Measurements from ENCODE around the gene DIPK1B. TPM values are rescaled to one million over a fixed set of nuclear protein-coding genes. Genes with fewer than 3 reads are reported as not detected.

DIPK1B gene
- polyA plus RNA-seq, 6 donors from 2014 or later, result 0.91 to 71.6 (median 15.1) TPM

DNA sequence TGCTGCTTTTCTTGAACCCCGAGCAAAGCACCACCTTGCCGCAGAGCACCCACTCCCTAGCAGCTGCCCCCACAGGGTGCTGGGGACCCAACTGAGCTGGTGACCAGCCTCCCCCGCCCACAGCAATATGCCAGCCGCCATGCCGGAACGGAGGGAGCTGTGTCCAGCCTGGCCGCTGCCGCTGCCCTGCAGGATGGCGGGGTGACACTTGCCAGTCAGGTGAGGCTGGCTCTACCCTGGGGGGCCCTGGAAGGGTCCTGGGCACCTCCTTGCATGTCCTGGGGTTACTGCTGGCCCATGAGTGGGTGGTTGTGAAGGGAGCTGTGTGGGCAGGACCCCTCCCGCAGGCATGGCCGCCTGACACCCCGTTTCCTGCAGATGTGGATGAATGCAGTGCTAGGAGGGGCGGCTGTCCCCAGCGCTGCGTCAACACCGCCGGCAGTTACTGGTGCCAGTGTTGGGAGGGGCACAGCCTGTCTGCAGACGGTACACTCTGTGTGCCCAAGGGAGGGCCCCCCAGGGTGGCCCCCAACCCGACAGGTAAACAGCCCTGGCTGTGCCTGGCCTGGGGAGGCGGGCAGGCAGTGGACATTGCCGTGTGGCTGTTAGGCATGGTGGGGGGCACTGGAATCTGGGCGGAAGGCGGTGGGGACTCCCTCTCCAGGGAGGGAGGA is 42.4 kb upstream of the DIPK1B start:
- Mint-ChIP-seq H3K9me3 (no peaks in the 10 kb centered on the region), H3K36me3 (no peaks in the 10 kb centered on the region), H3K27ac (no peak overlapping the region), H3K27me3 (peaks cover 0 to 26% (median 3%) of the 10 kb centered on the region in 3 donors), H3K4me1 (peaks cover 3 to 11% (median 9%) of the 10 kb centered on the region in 3 donors), H3K4me3 (no peak overlapping the region)
- DNase-seq (no peak), ATAC-seq (ENCODE audit: low read depth in 2 of 2) (no peak)

DNA sequence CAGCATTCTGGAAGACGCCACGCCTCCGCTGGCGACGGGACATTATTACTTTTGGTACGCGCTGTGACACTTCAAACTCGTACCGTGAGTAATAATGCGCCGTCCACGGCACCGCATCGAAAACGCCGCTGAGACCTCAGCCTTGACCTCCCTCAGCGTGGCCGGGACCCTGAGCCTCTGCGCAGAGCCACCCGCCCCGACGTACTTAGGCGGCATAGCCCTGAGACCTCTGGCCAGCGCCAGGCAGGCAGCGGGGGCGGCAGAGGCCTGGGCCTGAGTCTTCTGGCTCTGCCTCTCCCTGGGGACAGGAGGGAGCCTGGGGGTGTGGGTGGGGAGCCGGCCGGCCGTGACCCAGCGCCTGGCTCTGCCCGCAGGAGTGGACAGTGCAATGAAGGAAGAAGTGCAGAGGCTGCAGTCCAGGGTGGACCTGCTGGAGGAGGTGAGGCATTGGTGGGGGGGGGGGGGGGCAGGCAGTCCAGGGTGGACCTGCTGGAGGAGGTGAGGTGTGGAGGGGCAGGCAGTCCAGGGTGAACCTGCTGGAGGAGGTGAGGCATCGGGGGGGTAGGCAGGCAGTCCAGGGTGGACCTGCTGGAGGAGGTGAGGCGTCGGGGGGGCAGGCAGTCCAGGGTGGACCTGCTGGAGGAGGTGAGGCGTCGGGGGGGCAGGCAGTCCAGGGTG is 41.7 kb upstream of the DIPK1B start:
- H3K4me1 Mint-ChIP-seq, result peaks cover 0 to 7% (median 5%) of the 10 kb centered on the region in 3 donors
- H3K36me3 Mint-ChIP-seq, result no peaks in the 10 kb centered on the region
- peaks cover 0 to 22% (median 0%) of the 10 kb centered on the region in 3 donors for H3K27me3 Mint-ChIP-seq
- no peak for ATAC-seq (ENCODE audit: low read depth in 2 of 2)
- no peak overlapping the region for H3K4me3 Mint-ChIP-seq
- H3K27ac Mint-ChIP-seq, result no peak overlapping the region
- DNase-seq, result no peak
- no peaks in the 10 kb centered on the region for H3K9me3 Mint-ChIP-seq

DNA sequence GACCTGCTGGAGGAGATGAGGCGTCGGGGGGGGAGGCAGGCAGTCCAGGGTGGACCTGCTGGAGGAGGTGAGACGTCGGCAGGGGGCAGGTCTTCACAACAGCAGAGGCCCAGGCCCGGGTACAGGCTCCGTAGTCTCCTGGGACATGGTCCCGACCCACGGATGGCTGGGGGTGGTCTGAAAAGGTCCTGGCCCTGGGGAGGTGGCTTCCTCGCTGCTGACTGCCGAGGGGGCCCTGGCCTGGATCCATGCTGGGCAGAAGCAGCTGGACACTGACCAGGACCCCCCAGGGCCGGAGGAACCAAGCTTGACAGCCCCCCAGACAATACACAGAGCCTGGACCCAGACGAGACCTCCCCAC is 41.1 kb upstream of the DIPK1B start:
- DNase-seq, result no peak
- H3K4me1 Mint-ChIP-seq, result peaks cover 0 to 7% (median 5%) of the 10 kb centered on the region in 3 donors
- no peaks in the 10 kb centered on the region for H3K36me3 Mint-ChIP-seq
- no peak overlapping the region for H3K27ac Mint-ChIP-seq
- H3K9me3 Mint-ChIP-seq, result no peaks in the 10 kb centered on the region
- H3K4me3 Mint-ChIP-seq, result no peak overlapping the region
- H3K27me3 Mint-ChIP-seq, result peaks cover 0 to 22% (median 0%) of the 10 kb centered on the region in 3 donors
- no peak for ATAC-seq (ENCODE audit: low read depth in 2 of 2)

- Mint-ChIP-seq H3K4me1 (peaks cover 0 to 7% (median 5%) of the 10 kb centered on the region in 3 donors), H3K27me3 (peaks cover 0 to 16% (median 0%) of the 10 kb centered on the region in 3 donors), H3K4me3 (no peak overlapping the region), H3K27ac (peak overlapping the region in 1 of 6 donors; percentile 74), H3K9me3 (no peaks in the 10 kb centered on the region), H3K36me3 (no peaks in the 10 kb centered on the region)
- ATAC-seq (ENCODE audit: low read depth in 2 of 2), result peak; percentile 61 to 64
- peak; percentile 24 for DNase-seq
Observed at GRCh38 chr9:136671646-136672430, 40.5 kb upstream of the DIPK1B start.

DNA sequence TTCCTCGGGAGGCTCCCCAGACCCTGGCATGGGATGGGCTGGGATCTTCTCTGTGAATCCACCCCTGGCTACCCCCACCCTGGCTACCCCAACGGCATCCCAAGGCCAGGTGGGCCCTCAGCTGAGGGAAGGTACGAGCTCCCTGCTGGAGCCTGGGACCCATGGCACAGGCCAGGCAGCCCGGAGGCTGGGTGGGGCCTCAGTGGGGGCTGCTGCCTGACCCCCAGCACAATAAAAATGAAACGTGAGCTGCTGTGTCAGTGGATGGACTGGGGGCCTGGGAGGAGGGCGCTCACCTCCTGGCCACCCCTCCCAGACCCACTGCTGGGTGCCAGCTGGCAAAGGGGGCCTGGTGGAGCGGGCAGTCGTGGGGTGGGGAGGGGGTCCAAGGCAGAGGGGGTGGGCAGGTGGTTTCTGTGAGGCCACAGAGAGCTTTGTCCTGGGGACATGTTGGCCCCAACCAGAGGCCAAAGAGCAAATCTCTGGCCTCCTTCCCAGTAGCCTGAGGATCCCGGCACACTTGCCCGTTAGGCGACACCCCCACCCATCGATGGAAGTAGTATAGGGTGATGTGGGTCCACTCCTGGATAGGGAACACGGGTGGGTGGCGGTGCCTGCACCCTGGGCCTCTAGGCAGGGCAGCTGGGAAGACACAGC is 39.8 kb upstream of the DIPK1B start:
- no peak overlapping the region for H3K27ac Mint-ChIP-seq
- H3K4me3 Mint-ChIP-seq, result no peak overlapping the region
- no peaks in the 10 kb centered on the region for H3K9me3 Mint-ChIP-seq
- peaks cover 0 to 15% (median 0%) of the 10 kb centered on the region in 3 donors for H3K27me3 Mint-ChIP-seq
- H3K4me1 Mint-ChIP-seq, result peaks cover 0 to 7% (median 5%) of the 10 kb centered on the region in 3 donors
- ATAC-seq (ENCODE audit: low read depth in 2 of 2) (no peak), DNase-seq (no peak)
- H3K36me3 Mint-ChIP-seq, result no peaks in the 10 kb centered on the region

DNA sequence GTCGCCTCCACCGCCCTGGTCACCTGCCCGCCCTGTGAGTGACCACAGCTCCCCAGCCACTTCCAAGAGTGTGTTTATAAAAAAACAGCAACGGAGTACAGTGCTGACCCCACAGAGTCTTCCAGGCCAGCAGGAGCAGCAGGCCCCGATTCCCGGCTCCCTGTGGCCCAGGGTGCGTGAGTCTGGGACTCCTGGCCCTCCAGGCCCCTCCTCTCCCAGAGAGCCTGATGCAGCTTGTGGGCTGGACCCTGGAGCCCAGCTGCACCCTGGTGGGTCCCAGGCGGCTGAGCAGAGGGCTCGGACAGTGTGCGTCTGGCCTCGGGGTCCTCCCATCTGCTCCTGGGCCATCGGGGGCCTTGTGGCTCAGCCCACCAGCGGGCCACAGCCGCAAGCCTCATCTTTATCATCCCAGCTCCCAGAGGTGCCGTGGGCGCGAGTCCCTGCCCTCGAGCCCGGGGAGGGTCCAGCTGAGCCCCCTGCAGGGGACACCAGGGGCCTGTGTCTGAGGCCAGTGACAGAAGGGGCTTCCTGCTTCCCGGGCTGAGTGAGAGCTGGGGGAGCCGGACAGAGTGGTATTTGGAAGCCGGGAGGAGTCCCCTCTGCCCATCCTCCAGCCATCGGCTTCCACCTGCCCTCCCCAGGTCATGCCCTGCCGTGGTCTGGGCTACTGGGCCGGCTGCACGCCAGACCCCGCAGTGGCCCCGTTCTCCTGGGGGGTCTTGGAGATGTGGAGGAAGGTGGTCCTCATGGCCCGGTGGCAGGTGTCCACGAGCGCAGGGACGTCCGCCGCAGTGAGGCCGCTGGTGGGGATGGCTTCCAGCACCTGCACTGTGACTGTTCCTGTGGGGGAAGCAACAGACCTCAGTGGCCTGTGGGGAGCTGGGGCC is 39.0 kb upstream of the DIPK1B start:
- no peak overlapping the region for H3K4me3 Mint-ChIP-seq
- no peak for ATAC-seq (ENCODE audit: low read depth in 2 of 2)
- H3K4me1 Mint-ChIP-seq, result peaks cover 0 to 7% (median 5%) of the 10 kb centered on the region in 3 donors
- H3K36me3 Mint-ChIP-seq, result no peaks in the 10 kb centered on the region
- DNase-seq, result no peak
- no peaks in the 10 kb centered on the region for H3K9me3 Mint-ChIP-seq
- H3K27ac Mint-ChIP-seq, result no peak overlapping the region
- H3K27me3 Mint-ChIP-seq, result peaks cover 0 to 15% (median 0%) of the 10 kb centered on the region in 3 donors

GRCh38 chr9:136673975-136674785 is 38.2 kb upstream of the DIPK1B start:
- Mint-ChIP-seq H3K27me3 (peaks cover 0 to 7% (median 0%) of the 10 kb centered on the region in 3 donors), H3K27ac (no peak overlapping the region), H3K9me3 (no peaks in the 10 kb centered on the region), H3K36me3 (no peaks in the 10 kb centered on the region), H3K4me3 (no peak overlapping the region), H3K4me1 (peaks cover 2 to 6% (median 3%) of the 10 kb centered on the region in 3 donors)
- ATAC-seq (ENCODE audit: low read depth in 2 of 2) (no peak), DNase-seq (no peak)

GRCh38 chr9:136674786-136675349 is 37.5 kb upstream of the DIPK1B start:
- Mint-ChIP-seq H3K4me1 (peaks cover 6 to 13% (median 8%) of the 10 kb centered on the region in 3 donors), H3K27me3 (peaks cover 0 to 6% (median 0%) of the 10 kb centered on the region in 3 donors), H3K4me3 (no peak overlapping the region), H3K27ac (no peak overlapping the region), H3K36me3 (no peaks in the 10 kb centered on the region), H3K9me3 (no peaks in the 10 kb centered on the region)
- DNase-seq (no peak), ATAC-seq (ENCODE audit: low read depth in 2 of 2) (no peak)

DNA sequence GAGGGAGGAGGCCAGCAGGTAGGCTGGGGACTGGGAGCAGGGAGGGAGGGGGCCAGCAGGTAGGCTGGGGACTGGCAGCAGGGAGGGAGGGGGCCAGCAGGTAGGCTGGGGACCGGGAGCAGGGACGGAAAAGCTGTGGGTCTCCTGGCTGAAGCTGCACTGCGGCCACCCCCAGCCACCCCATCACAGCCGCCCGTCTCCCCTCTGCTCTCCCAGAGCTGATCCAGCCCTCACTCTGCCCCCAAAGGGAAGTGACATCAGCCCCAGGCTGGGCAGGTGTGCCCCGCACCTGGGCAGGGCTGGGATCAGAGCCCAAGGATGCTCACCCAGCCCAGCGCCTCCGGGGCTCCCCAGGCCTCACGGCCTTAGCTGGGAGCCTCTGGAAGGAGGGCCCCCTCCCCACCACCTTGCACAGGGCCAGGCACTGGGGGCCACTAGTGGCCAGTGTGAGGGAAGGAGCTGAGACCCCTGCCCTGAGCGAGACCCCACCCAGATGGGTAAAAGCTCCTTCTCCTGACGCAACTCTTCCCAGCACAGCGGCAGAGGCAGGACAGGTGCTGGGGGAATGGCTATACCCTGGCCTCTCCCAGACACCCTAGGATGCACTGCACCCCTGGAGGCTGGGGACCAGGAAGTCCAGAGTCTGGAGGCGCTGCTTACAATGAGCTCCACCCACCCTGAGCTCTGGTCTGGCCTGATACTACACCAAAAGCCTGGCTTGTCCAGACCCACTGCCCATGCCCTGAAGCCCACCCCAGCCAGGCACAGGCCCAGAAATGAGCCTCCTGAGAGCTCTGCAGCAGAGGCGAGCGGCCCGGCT is 36.7 kb upstream of the DIPK1B start:
- Mint-ChIP-seq H3K27me3 (no peaks in the 10 kb centered on the region), H3K36me3 (no peaks in the 10 kb centered on the region), H3K4me3 (no peak overlapping the region), H3K27ac (peak overlapping the region in 1 of 6 donors; percentile 84), H3K4me1 (peaks cover 6 to 13% (median 8%) of the 10 kb centered on the region in 3 donors), H3K9me3 (no peaks in the 10 kb centered on the region)
- ATAC-seq (ENCODE audit: low read depth in 2 of 2), result no peak
- DNase-seq, result no peak

DNA sequence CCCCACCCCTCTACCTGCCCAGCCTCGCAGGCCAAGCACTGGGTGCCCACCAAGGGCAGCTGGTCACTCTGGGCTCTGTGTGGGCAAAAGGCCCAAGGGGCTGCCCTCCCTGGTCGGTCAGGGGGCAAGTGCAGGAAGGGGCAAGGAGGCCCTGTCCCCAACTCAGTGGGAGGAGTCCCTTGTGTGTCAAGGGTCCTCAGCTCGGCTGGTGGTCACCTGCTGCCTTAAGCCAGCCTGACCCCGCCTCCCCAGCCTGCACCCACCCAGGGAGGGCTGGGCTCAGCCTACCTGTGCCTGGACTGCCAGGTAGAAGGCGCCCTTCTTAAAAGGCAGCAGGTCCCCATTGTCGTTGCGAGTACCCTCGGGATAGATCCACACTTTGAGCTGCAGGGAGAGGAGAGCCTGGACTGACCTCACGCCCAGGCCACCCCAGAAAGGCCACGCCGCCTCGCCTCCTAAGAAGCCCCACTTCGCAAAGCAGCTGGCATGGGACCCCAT is 36.0 kb upstream of the DIPK1B start:
- H3K4me1 Mint-ChIP-seq, result peaks cover 6 to 13% (median 8%) of the 10 kb centered on the region in 3 donors
- ATAC-seq (ENCODE audit: low read depth in 2 of 2) (no peak), DNase-seq (no peak)
- H3K27ac Mint-ChIP-seq, result peak overlapping the region in 1 of 6 donors; percentile 84
- no peaks in the 10 kb centered on the region for H3K36me3 Mint-ChIP-seq
- H3K9me3 Mint-ChIP-seq, result no peaks in the 10 kb centered on the region
- no peaks in the 10 kb centered on the region for H3K27me3 Mint-ChIP-seq
- no peak overlapping the region for H3K4me3 Mint-ChIP-seq

Measured in naive B cell (primary cell).